Progenitor cell of endocrine pancreas (in vitro differentiated cells): ENCODE results near the gene LSAMP. TPM values are rescaled to one million over a fixed set of nuclear protein-coding genes. Genes with fewer than 3 reads are reported as not detected.
A peak's percentile ranks its signal among the peaks of the same experiment; 100 is the strongest.

Experiments
- DNase-seq: peaks from one replicate; pipeline ENCODE4 v3.0.0; 2021; ENCODE audit warnings: low spot score; ENCODE audit not compliant: unreplicated experiment
- H3K27ac Mint-ChIP-seq: 2 replicates; pipeline ENCODE4 v1.8.0; 2021; ENCODE audit warnings: mild to moderate bottlenecking, moderate library complexity, mixed read lengths
- H3K27me3 Mint-ChIP-seq: 2 replicates; pipeline ENCODE4 v1.8.0; 2021; ENCODE audit warnings: mixed read lengths
- H3K36me3 Mint-ChIP-seq: 2 replicates; pipeline ENCODE4 v1.8.0; 2022; ENCODE audit warnings: mixed read lengths; ENCODE audit not compliant: insufficient read depth
- H3K4me1 Mint-ChIP-seq: 2 replicates; pipeline ENCODE4 v1.8.0; 2021; ENCODE audit warnings: low read depth, mixed read lengths
- H3K4me3 Mint-ChIP-seq: 2 replicates; pipeline ENCODE4 v1.8.0; 2021; ENCODE audit warnings: low read depth, mild to moderate bottlenecking, moderate library complexity, mixed read lengths
- H3K9me3 Mint-ChIP-seq: 2 replicates; pipeline ENCODE4 v1.8.0; 2021; ENCODE audit warnings: low read depth, mixed read lengths
- CTCF ChIP-seq: fragments of 200-600 bp; sonication (generic); IDR thresholded peaks from one replicate; pipeline ENCODE4 v1.5.0; 2021; ENCODE audit warnings: antibody characterized with exemption, mild to moderate bottlenecking; ENCODE audit not compliant: unreplicated experiment
- total RNA-seq: library from RNA; stranded (reverse); gene quantifications from 2 replicates; pipeline ENCODE4 v1.2.1, GENCODE V29; 2021

LSAMP gene
- total RNA-seq, 1 donor from 2014 or later, result 20.7 TPM

GRCh38 chr3:116135457-116136085, 309.7 kb downstream of the LSAMP start:
- TF ChIP-seq CTCF, result no peak
- DNase-seq, result no peak
- H3K27me3 Mint-ChIP-seq, result no peaks in the 10 kb centered on the region
- no peaks in the 10 kb centered on the region for H3K36me3 Mint-ChIP-seq
- peak overlapping the region; percentile 34 for H3K27ac Mint-ChIP-seq
- no peak overlapping the region for H3K4me3 Mint-ChIP-seq
- peaks cover 8% of the 10 kb centered on the region for H3K4me1 Mint-ChIP-seq
- no peaks in the 10 kb centered on the region for H3K9me3 Mint-ChIP-seq

GRCh38 chr3:116129187-116129946, 315.9 kb downstream of the LSAMP start:
- Mint-ChIP-seq H3K4me1 (no peaks in the 10 kb centered on the region), H3K4me3 (no peak overlapping the region), H3K9me3 (no peaks in the 10 kb centered on the region), H3K36me3 (no peaks in the 10 kb centered on the region), H3K27me3 (no peaks in the 10 kb centered on the region), H3K27ac (no peak overlapping the region)
- DNase-seq, result no peak
- TF ChIP-seq CTCF, result no peak

GRCh38 chr3:116127464-116127863, 317.8 kb downstream of the LSAMP start:
- Mint-ChIP-seq H3K27ac (no peak overlapping the region), H3K9me3 (no peaks in the 10 kb centered on the region), H3K27me3 (no peaks in the 10 kb centered on the region), H3K4me1 (no peaks in the 10 kb centered on the region), H3K36me3 (no peaks in the 10 kb centered on the region), H3K4me3 (no peak overlapping the region)
- TF ChIP-seq CTCF, result no peak
- DNase-seq, result no peak

GRCh38 chr3:116124166-116124565, 321.1 kb downstream of the LSAMP start:
- H3K9me3 Mint-ChIP-seq, result no peaks in the 10 kb centered on the region
- no peak overlapping the region for H3K27ac Mint-ChIP-seq
- H3K4me1 Mint-ChIP-seq, result no peaks in the 10 kb centered on the region
- H3K36me3 Mint-ChIP-seq, result no peaks in the 10 kb centered on the region
- TF ChIP-seq CTCF, result no peak
- no peak for DNase-seq
- no peak overlapping the region for H3K4me3 Mint-ChIP-seq
- no peaks in the 10 kb centered on the region for H3K27me3 Mint-ChIP-seq

- Mint-ChIP-seq H3K4me3 (no peak overlapping the region), H3K27ac (no peak overlapping the region), H3K27me3 (no peaks in the 10 kb centered on the region), H3K36me3 (no peaks in the 10 kb centered on the region), H3K9me3 (no peaks in the 10 kb centered on the region), H3K4me1 (peaks cover 2% of the 10 kb centered on the region)
- DNase-seq, result no peak
- no peak for TF ChIP-seq CTCF
Observed at GRCh38 chr3:116118475-116119169, 326.7 kb downstream of the LSAMP start.
